ENCODE results near the gene SETD5. TPM values are rescaled to one million over a fixed set of nuclear protein-coding genes. Genes with fewer than 3 reads are reported as not detected.

SETD5 gene
- total RNA-seq, 1 donor from 2014 or later = 140 TPM

- Mint-ChIP-seq H3K4me1 (ENCODE audit: low read depth) (peaks cover 34% of the 10 kb centered on the region), H3K27ac (no peak overlapping the region), H3K4me3 (no peak overlapping the region), H3K9me3 (no peaks in the 10 kb centered on the region), H3K27me3 (ENCODE audit: insufficient read depth) (no peaks in the 10 kb centered on the region), H3K36me3 (ENCODE audit: low read depth) (peaks cover 51% of the 10 kb centered on the region)
- no peak for DNase-seq (ENCODE audit: low spot score)
- intact Hi-C loops (cut with micrococcal nuclease) = no loop called here
These were observed 31.0 kb downstream of the SETD5 start for GRCh38 chr3:9428411-9428810.

DNA sequence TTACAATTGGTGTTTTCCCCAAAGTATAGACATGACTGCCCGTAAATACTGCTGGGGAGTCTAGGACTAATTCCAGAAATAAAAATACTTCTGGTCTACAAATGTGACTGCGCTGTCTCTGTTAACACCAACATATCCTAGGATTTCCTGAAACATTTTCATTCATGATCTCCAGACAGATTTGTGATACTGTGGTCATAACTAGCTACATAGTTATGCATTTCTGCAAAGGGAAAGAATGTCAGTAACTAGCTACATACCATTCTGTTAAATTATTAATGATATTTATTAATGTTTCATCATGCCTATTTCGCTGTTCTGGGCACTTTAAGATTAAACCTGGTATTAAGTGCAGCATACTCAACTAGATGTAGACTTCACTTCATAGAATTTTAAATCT is 33.3 kb downstream of the SETD5 start:
- no peaks in the 10 kb centered on the region for H3K9me3 Mint-ChIP-seq
- H3K36me3 Mint-ChIP-seq (ENCODE audit: low read depth) = peaks cover 64% of the 10 kb centered on the region
- no peak for DNase-seq (ENCODE audit: low spot score)
- H3K4me3 Mint-ChIP-seq = no peak overlapping the region
- intact Hi-C loops (cut with micrococcal nuclease) = no loop called here
- no peak overlapping the region for H3K27ac Mint-ChIP-seq
- no peaks in the 10 kb centered on the region for H3K27me3 Mint-ChIP-seq (ENCODE audit: insufficient read depth)
- H3K4me1 Mint-ChIP-seq (ENCODE audit: low read depth) = peaks cover 26% of the 10 kb centered on the region

DNA sequence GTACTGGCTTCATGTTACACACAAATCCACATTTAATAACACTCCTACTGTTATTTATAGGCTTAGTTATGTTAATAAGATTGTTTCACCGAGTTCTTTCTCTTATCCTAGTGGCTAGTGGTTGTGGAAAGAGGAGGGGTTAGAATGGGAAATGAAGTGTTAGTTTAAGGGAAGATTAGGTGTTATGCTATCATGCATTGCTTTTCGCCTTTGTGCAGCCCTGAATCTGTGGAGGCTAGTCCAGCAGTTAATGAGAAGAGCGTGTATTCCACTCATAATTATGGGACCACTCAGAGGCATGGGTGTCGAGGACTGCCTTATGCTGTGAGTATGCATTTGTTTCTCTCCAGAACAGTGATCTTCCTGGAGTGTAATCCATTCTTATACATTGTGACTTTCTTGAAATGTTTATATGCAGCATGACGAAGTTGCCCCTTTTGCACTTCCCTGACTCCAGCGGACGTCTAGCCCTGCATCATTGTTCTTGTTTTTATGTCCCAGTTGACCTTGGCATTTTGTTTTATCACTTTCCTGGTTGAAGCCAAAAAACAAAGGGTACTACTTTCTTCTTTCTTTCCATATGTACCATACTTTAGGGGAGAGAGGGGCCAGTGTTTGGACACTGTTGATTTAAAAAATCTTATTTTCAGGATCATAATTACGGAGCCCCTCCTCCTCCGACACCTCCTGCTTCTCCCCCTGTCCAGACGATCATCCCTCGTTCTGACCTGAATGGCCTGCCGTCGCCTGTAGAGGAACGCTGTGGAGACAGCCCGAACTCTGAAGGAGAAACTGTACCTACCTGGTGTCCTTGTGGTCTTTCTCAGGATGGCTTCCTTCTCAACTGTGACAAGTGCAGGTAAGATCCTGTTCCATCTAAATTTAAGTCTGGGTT is 36.5 kb downstream of the SETD5 start:
- DNase-seq (ENCODE audit: low spot score) = no peak
- no peaks in the 10 kb centered on the region for H3K27me3 Mint-ChIP-seq (ENCODE audit: insufficient read depth)
- H3K4me3 Mint-ChIP-seq = no peak overlapping the region
- peaks cover 15% of the 10 kb centered on the region for H3K4me1 Mint-ChIP-seq (ENCODE audit: low read depth)
- no peaks in the 10 kb centered on the region for H3K9me3 Mint-ChIP-seq
- no peak overlapping the region for H3K27ac Mint-ChIP-seq
- peaks cover 59% of the 10 kb centered on the region for H3K36me3 Mint-ChIP-seq (ENCODE audit: low read depth)
- intact Hi-C loops (cut with micrococcal nuclease) = no loop called here

DNA sequence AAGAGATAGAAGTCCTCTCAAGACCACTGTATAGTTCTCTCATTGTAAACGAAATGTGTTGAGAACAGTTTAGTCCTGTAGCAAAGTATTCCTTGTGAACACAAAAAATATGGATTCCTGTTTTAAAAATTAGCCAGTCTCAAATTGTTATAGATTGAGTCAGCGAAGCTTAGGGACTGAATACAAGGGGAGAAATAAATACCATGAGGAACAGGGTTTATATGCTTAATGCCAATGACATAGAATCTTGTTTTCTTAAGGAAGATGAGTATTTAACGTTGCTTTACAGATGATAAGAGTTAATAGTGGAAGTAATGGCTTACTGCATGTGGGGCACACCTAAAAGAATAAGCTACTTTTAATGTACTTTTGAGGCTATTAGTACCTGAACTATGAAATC is 37.9 kb downstream of the SETD5 start:
- Mint-ChIP-seq H3K4me1 (ENCODE audit: low read depth) (peaks cover 22% of the 10 kb centered on the region), H3K9me3 (no peaks in the 10 kb centered on the region), H3K27ac (no peak overlapping the region), H3K36me3 (ENCODE audit: low read depth) (peaks cover 51% of the 10 kb centered on the region), H3K27me3 (ENCODE audit: insufficient read depth) (no peaks in the 10 kb centered on the region), H3K4me3 (no peak overlapping the region)
- intact Hi-C loops (cut with micrococcal nuclease) = no loop called here
- DNase-seq (ENCODE audit: low spot score) = no peak

GRCh38 chr3:9439331-9439730 is 41.9 kb downstream of the SETD5 start:
- peaks cover 56% of the 10 kb centered on the region for H3K36me3 Mint-ChIP-seq (ENCODE audit: low read depth)
- no peak overlapping the region for H3K27ac Mint-ChIP-seq
- H3K27me3 Mint-ChIP-seq (ENCODE audit: insufficient read depth) = no peaks in the 10 kb centered on the region
- H3K4me3 Mint-ChIP-seq = no peak overlapping the region
- no peak for DNase-seq (ENCODE audit: low spot score)
- no peaks in the 10 kb centered on the region for H3K9me3 Mint-ChIP-seq
- H3K4me1 Mint-ChIP-seq (ENCODE audit: low read depth) = peaks cover 13% of the 10 kb centered on the region
- intact Hi-C loops (cut with micrococcal nuclease) = no loop called here

- H3K27ac Mint-ChIP-seq = no peak overlapping the region
- H3K9me3 Mint-ChIP-seq = no peaks in the 10 kb centered on the region
- no peaks in the 10 kb centered on the region for H3K27me3 Mint-ChIP-seq (ENCODE audit: insufficient read depth)
- peaks cover 9% of the 10 kb centered on the region for H3K4me1 Mint-ChIP-seq (ENCODE audit: low read depth)
- intact Hi-C loops (cut with micrococcal nuclease) = no loop called here
- H3K4me3 Mint-ChIP-seq = no peak overlapping the region
- peaks cover 53% of the 10 kb centered on the region for H3K36me3 Mint-ChIP-seq (ENCODE audit: low read depth)
- DNase-seq (ENCODE audit: low spot score) = no peak
These were observed 44.2 kb downstream of the SETD5 start for GRCh38 chr3:9441501-9442221.

DNA sequence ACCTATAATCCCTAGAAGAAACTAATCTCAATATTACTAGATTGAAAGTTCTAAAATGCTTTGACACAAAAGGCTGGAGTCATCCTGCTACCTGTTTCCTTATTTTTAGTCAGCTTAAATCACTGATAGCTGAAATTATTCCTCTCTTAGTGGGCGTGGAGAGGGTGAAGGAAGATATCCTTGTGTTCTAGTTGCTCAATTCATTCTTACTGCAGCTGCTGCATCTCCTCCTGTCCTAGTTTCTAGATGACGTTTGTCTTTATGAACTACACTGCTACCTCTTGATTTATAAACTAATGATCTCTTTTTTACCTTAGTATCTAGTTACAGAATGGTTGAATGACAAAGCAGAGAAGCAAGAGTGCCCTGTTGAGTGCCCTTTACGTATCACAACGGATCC is 50.7 kb downstream of the SETD5 start:
- H3K4me1 Mint-ChIP-seq (ENCODE audit: low read depth) = peaks cover 39% of the 10 kb centered on the region
- H3K4me3 Mint-ChIP-seq = no peak overlapping the region
- H3K9me3 Mint-ChIP-seq = no peaks in the 10 kb centered on the region
- intact Hi-C loops (cut with micrococcal nuclease) = no loop called here
- peaks cover 60% of the 10 kb centered on the region for H3K36me3 Mint-ChIP-seq (ENCODE audit: low read depth)
- no peak overlapping the region for H3K27ac Mint-ChIP-seq
- H3K27me3 Mint-ChIP-seq (ENCODE audit: insufficient read depth) = no peaks in the 10 kb centered on the region
- DNase-seq (ENCODE audit: low spot score) = no peak

DNA sequence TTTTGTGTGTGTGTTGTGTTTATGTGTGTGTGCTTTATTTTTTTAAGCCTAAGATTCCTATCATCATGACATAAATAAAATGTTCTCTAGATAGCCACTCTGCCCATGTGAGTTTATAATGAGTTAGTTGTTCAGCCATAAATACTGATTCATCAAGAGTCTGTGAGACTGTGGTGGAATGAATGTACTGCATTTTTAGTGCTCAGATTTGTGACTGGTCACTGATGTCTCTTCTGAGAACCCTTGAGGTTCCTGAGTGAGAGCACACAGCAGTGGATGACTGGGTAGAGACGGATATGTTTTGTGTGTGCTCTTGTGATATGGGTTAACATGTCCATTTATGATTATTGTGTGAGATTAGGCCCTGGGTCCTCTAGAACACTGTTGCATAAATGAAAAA is 51.2 kb downstream of the SETD5 start:
- Mint-ChIP-seq H3K27me3 (ENCODE audit: insufficient read depth) (no peaks in the 10 kb centered on the region), H3K36me3 (ENCODE audit: low read depth) (peaks cover 60% of the 10 kb centered on the region), H3K4me3 (no peak overlapping the region), H3K27ac (no peak overlapping the region), H3K9me3 (no peaks in the 10 kb centered on the region), H3K4me1 (ENCODE audit: low read depth) (peaks cover 44% of the 10 kb centered on the region)
- DNase-seq (ENCODE audit: low spot score) = no peak
- intact Hi-C loops (cut with micrococcal nuclease) = no loop called here

DNA sequence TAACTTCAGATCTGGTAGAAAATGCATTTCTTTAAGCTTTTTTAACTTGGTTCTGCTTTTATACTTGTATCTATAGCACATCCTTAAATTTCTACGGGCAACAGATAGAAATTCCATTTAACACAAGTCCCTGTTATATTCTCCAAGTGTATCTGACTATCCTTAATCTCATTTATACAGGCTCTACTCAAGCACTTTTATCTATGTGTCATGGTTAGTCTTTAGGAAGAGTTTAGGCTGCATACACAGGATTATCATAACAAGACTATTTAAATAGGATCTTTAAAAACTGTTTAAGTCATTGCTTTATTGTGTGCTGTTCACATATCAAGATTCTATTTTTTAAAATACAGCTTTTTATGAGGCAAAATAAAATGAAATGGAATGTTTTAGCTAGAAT is 52.7 kb downstream of the SETD5 start:
- H3K36me3 Mint-ChIP-seq (ENCODE audit: low read depth) = peaks cover 57% of the 10 kb centered on the region
- H3K27me3 Mint-ChIP-seq (ENCODE audit: insufficient read depth) = no peaks in the 10 kb centered on the region
- H3K9me3 Mint-ChIP-seq = no peaks in the 10 kb centered on the region
- intact Hi-C loops (cut with micrococcal nuclease) = no loop called here
- H3K4me1 Mint-ChIP-seq (ENCODE audit: low read depth) = peaks cover 47% of the 10 kb centered on the region
- H3K27ac Mint-ChIP-seq = no peak overlapping the region
- no peak for DNase-seq (ENCODE audit: low spot score)
- H3K4me3 Mint-ChIP-seq = no peak overlapping the region

- peaks cover 58% of the 10 kb centered on the region for H3K36me3 Mint-ChIP-seq (ENCODE audit: low read depth)
- DNase-seq (ENCODE audit: low spot score) = no peak
- intact Hi-C loops (cut with micrococcal nuclease) = loop anchor here (1.0 kb wide), 1 partner anchor 9 kb away; no protein-coding TSS in a partner anchor
- no peaks in the 10 kb centered on the region for H3K27me3 Mint-ChIP-seq (ENCODE audit: insufficient read depth)
- peaks cover 47% of the 10 kb centered on the region for H3K4me1 Mint-ChIP-seq (ENCODE audit: low read depth)
- H3K9me3 Mint-ChIP-seq = no peaks in the 10 kb centered on the region
- no peak overlapping the region for H3K4me3 Mint-ChIP-seq
- H3K27ac Mint-ChIP-seq = peak overlapping the region; percentile 40
These were observed 53.6 kb downstream of the SETD5 start for GRCh38 chr3:9450991-9451390.

DNA sequence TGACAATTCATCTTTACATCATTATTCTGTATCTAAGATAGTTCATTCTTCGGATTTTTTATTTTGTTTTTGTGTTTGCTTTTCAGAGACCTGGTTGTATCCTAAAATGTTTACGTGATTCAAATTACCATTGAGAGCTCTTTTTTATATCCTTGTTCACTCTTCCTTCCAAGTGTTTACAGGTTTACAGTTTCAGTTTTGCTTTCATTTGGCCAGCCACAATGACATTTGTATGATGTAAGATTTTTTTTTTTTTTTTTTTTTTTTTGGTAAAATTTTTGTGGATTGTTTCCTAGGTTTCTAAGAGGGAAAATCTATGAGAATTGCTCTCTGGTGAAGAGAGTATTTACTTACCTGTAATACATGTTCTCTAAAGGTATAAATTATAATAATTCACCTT is 55.0 kb downstream of the SETD5 start:
- peak overlapping the region; percentile 93 for H3K27ac Mint-ChIP-seq
- peak overlapping the region; percentile 69 for H3K4me3 Mint-ChIP-seq

DNA sequence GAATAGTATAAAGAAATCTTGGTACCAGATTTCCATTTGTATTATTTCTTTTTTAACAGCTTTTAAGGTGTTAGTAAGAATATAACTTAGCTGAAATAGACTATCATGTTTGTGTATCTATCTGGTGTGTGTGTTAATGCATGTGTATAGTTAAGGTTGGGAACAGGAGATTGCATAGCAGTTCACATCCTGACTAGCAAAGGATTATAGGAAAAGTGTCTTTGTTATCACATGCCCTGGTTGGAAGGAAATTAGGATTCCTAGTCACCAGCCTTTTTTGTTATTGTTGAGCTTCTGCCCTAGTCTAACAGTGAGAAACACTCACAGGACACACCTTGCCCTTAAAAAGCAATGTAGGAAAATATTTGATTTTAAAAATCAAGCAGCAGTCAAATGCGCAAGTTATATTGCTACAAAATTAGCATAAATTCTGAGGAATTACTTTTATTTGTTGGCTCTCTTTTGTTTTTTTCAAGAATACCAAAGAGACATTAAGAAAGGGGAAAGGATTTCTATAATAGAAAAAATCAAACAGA is 58.2 kb downstream of the SETD5 start:
- peaks cover 31% of the 10 kb centered on the region for H3K4me1 Mint-ChIP-seq (ENCODE audit: low read depth)
- H3K9me3 Mint-ChIP-seq = no peaks in the 10 kb centered on the region
- no peak overlapping the region for H3K4me3 Mint-ChIP-seq
- intact Hi-C loops (cut with micrococcal nuclease) = loop anchor here (5.0 kb wide), 1 partner anchor 33 kb away; no protein-coding TSS in a partner anchor
- peaks cover 27% of the 10 kb centered on the region for H3K36me3 Mint-ChIP-seq (ENCODE audit: low read depth)
- no peak overlapping the region for H3K27ac Mint-ChIP-seq
- no peaks in the 10 kb centered on the region for H3K27me3 Mint-ChIP-seq (ENCODE audit: insufficient read depth)
- DNase-seq (ENCODE audit: low spot score) = no peak

More for the DNA sequence above, 55.0 kb downstream of the SETD5 start:
- peaks cover 47% of the 10 kb centered on the region for H3K4me1 Mint-ChIP-seq (ENCODE audit: low read depth)
- no peaks in the 10 kb centered on the region for H3K9me3 Mint-ChIP-seq
- no peaks in the 10 kb centered on the region for H3K27me3 Mint-ChIP-seq (ENCODE audit: insufficient read depth)
- H3K36me3 Mint-ChIP-seq (ENCODE audit: low read depth) = peaks cover 48% of the 10 kb centered on the region
- intact Hi-C loops (cut with micrococcal nuclease) = loop anchor here (1.0 to 2.0 kb wide), 3 partner anchors 54 to 490 kb away; partner anchors contain the start of genes RAD18 and THUMPD3
- DNase-seq (ENCODE audit: low spot score) = no peak

DNA sequence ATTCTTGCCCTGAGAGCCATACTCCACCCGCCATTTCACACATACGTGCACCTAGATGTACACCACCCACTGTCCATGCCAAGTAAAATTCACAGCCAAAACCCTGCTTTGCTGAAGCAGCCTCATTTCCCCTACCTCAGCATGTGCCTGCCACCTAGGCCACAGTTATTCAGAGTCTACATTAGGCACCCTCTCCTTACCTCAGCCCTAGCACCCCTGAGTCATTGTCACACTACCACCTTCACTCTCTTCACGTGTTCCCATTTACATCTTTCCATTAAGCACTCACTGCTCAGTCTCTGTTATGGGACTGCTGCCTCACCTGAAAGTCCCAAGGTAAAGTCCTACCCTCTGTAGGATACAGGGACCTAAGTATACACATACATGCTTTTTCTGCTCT is 70.0 kb downstream of the SETD5 start:
- peaks cover 52% of the 10 kb centered on the region for H3K36me3 Mint-ChIP-seq (ENCODE audit: low read depth)
- no peaks in the 10 kb centered on the region for H3K27me3 Mint-ChIP-seq (ENCODE audit: insufficient read depth)
- peaks cover 27% of the 10 kb centered on the region for H3K4me1 Mint-ChIP-seq (ENCODE audit: low read depth)
- H3K4me3 Mint-ChIP-seq = no peak overlapping the region
- intact Hi-C loops (cut with micrococcal nuclease) = no loop called here
- no peaks in the 10 kb centered on the region for H3K9me3 Mint-ChIP-seq
- DNase-seq (ENCODE audit: low spot score) = no peak
- peak overlapping the region; percentile 24 for H3K27ac Mint-ChIP-seq

All from activated T-helper 1 cell treated with anti-CD3 and anti-CD28 coated beads, Interleukin-12 subunit alpha, Interleukin-12 subunit beta, Interleukin-2, Interleukin-4 antibody, amounts not matched to agents 30 ng/mL and 10 ng/mL and 1 ng/mL, durations not matched to agents 14 hours and 24 hours and 36 hours (primary cell).